Endothelial cell of umbilical vein (primary cell): Measurements from ENCODE around the gene SH3TC2. TPM values are rescaled to one million over a fixed set of nuclear protein-coding genes. Genes with fewer than 3 reads are reported as not detected.

Experiments
- BruUV-seq: library from RNA; stranded (reverse); fragments of 400-500 nt; replicated peaks from 2 replicates; lab custom pipeline; 2021; lab: Mats Ljungman, UMichigan
- CTCF ChIA-PET: fragments of 300-600, 350-600 bp; sonication (Branson Sonifier 250); formaldehyde crosslinking; loops from one replicate; lab custom pipeline; 2021; ENCODE audit warnings: antibody characterized with exemption, inconsistent platforms; lab: Charles Lee
- POLR2A ChIA-PET: fragments of 300-600, 350-600 bp; sonication (Branson Sonifier 250); formaldehyde crosslinking; loops from one replicate; lab custom pipeline; 2021; ENCODE audit warnings: antibody characterized with exemption, inconsistent platforms; lab: Charles Lee
- DNase-seq: peaks from one replicate; pipeline ENCODE4 v3.0.0-alpha.2; 2011; ENCODE audit warnings: low read depth, low spot score
- FAIRE-seq: peaks from 2 replicates; lab custom pipeline; 2011; peaks lifted over from hg19 to GRCh38; lab: Jason Lieb, UNC
- H2AFZ ChIP-seq: 2 replicates; pipeline ENCODE4 v1.6.0; 2012; ENCODE audit warnings: low read depth, low read length, control low read depth, inconsistent platforms
- H3K27ac ChIP-seq: 2 replicates; pipeline ENCODE4 v1.5.1; 2011; ENCODE audit warnings: low read depth, mild to moderate bottlenecking, control low read depth, low read length, moderate library complexity; ENCODE audit not compliant: insufficient read depth
- H3K27me3 ChIP-seq, 2 experiments: 2 replicates each; pipeline versions ENCODE4 v1.6.0 to v1.6.1; 2011; ENCODE audit warnings: low read length in 2 of 2, mixed read lengths in 1 of 2; ENCODE audit not compliant: control insufficient read depth in 2 of 2, insufficient read depth in 2 of 2
- H3K36me3 ChIP-seq, 2 experiments: 2 replicates in 1 of 2; 3 replicates in 1 of 2; pipeline ENCODE4 v1.5.1; 2011; ENCODE audit warnings: low read length in 2 of 2, mild to moderate bottlenecking in 1 of 2, moderate library complexity in 1 of 2; ENCODE audit not compliant: control insufficient read depth in 2 of 2, insufficient read depth in 2 of 2; ENCODE audit errors: extremely low read depth in 1 of 2
- H3K4me1 ChIP-seq: 3 replicates; pipeline ENCODE4 v1.5.1; 2011; ENCODE audit warnings: mild to moderate bottlenecking, low read length; ENCODE audit not compliant: control insufficient read depth, insufficient read depth; ENCODE audit errors: extremely low read depth
- H3K4me2 ChIP-seq: 2 replicates; pipeline ENCODE4 v1.6.1; 2011; ENCODE audit warnings: low read length, control low read depth, mixed read lengths; ENCODE audit not compliant: insufficient read depth
- H3K4me3 ChIP-seq, 3 experiments: fragments of 200-600 bp in 1 of 3; sonication (generic), shearing (Covaris generic) in 1 of 3; replicated peaks in 1 of 3; 2 replicates each; pipeline ENCODE4 v1.5.1; 2011 to 2016; ENCODE audit warnings: control low read depth in 3 of 3, low read length in 3 of 3, mild to moderate bottlenecking in 2 of 3, inconsistent platforms in 1 of 3, low read depth in 1 of 3, moderate library complexity in 1 of 3; ENCODE audit not compliant: insufficient read depth in 1 of 3
- H3K79me2 ChIP-seq: 2 replicates; pipeline ENCODE4 v1.6.0; 2012; ENCODE audit warnings: low read length, inconsistent platforms; ENCODE audit not compliant: control insufficient read depth, insufficient read depth
- H3K9ac ChIP-seq: replicated peaks from 2 replicates; pipeline ENCODE3; 2011; ENCODE audit warnings: low read length, control low read depth; ENCODE audit not compliant: insufficient read depth; ENCODE audit errors: extremely low read depth
- H3K9me1 ChIP-seq: replicated peaks from 3 replicates; pipeline ENCODE4 v1.6.0; 2011; ENCODE audit warnings: mild to moderate bottlenecking, low read length; ENCODE audit not compliant: control insufficient read depth, insufficient read depth; ENCODE audit errors: extremely low read depth
- H3K9me3 ChIP-seq: replicated peaks from 2 replicates; pipeline ENCODE4 v1.5.1; 2012; ENCODE audit warnings: low read length, inconsistent platforms; ENCODE audit not compliant: control insufficient read depth, insufficient read depth
- H4K20me1 ChIP-seq: replicated peaks from 2 replicates; pipeline ENCODE3; 2011; ENCODE audit warnings: mild to moderate bottlenecking, low read length; ENCODE audit not compliant: control insufficient read depth, insufficient read depth; ENCODE audit errors: extremely low read depth
- EZH2 ChIP-seq: IDR thresholded peaks from 2 replicates; pipeline ENCODE4 v1.6.1; 2012; ENCODE audit warnings: borderline replicate concordance, low read depth, mild to moderate bottlenecking, moderate library complexity, low read length, inconsistent platforms; ENCODE audit not compliant: severe bottlenecking
- FOS ChIP-seq: IDR thresholded peaks from 2 replicates; pipeline ENCODE4 v1.6.1; 2011; ENCODE audit warnings: mild to moderate bottlenecking, low read length, moderate library complexity, borderline replicate concordance; ENCODE audit not compliant: insufficient read depth
- GATA2 ChIP-seq: IDR thresholded peaks from 2 replicates; pipeline ENCODE4 v1.7.0; 2011; ENCODE audit warnings: low read depth, mild to moderate bottlenecking, moderate library complexity, mixed read lengths, low read length; ENCODE audit not compliant: insufficient read length, insufficient read depth
- JUN ChIP-seq: IDR thresholded peaks from 2 replicates; pipeline ENCODE4 v1.6.1; 2011; ENCODE audit warnings: borderline replicate concordance, low read depth; ENCODE audit not compliant: insufficient read length, insufficient read depth
- MAX ChIP-seq: IDR thresholded peaks from 2 replicates; pipeline ENCODE4 v1.6.1; 2011; ENCODE audit not compliant: insufficient read depth, insufficient read length
- MYC ChIP-seq: IDR thresholded peaks from one replicate; pipeline ENCODE4 v1.6.1; 2011; ENCODE audit warnings: mild to moderate bottlenecking, low read depth, low read length
- POLR2A ChIP-seq: IDR thresholded peaks from 2 replicates; pipeline ENCODE4 v1.6.1; 2012; ENCODE audit warnings: low read depth, mild to moderate bottlenecking, control low read depth, low read length
- POLR2AphosphoS5 ChIP-seq: IDR thresholded peaks from 2 replicates; pipeline ENCODE4 v1.6.1; 2012; ENCODE audit warnings: low read depth, mild to moderate bottlenecking, control low read depth, low read length, moderate library complexity; ENCODE audit not compliant: insufficient read depth
- dilution Hi-C: fragments of 300-500 bp; cut with MboI; formaldehyde crosslinking; loops from one replicate; pipeline ENCODE4 v1.15.0; 2019; ENCODE audit warnings: low sequenced_read_pairs; ENCODE audit not compliant: extremely low pct_ligation_motif_present
- intact Hi-C: fragments of 100-400 bp; cut with micrococcal nuclease; formaldehyde crosslinking; loops from one replicate; pipeline ENCODE4 v1.10.0; 2022
- polyA plus RNA-seq, 4 experiments: library from polyadenylated mRNA; depleted of rRNA in 3 of 4; stranded (reverse) in 3 of 4; unstranded in 1 of 4; fragments of >200 nt; gene quantifications; 2 replicates each; pipeline versions ENCODE4 v1.2.1 to v1.2.3, GENCODE V29; 2011 to 2012; ENCODE audit warnings: missing spikeins in 1 of 4
- total RNA-seq: library from RNA; stranded (reverse); gene quantifications from 2 replicates; pipeline ENCODE4 v1.2.3, GENCODE V29; 2021
- TF ChIP-seq, protein P1 (sequence below), 2 donors: IDR thresholded peaks; 1 replicate in 1 of 2; 2 replicates in 1 of 2; pipeline ENCODE4 v1.5.1; 2011; ENCODE audit warnings: low read length in 2 of 2, mild to moderate bottlenecking in 2 of 2, moderate library complexity in 2 of 2, control low read depth in 1 of 2, inconsistent platforms in 1 of 2, low read depth in 1 of 2; ENCODE audit not compliant: insufficient read depth in 1 of 2; ENCODE audit errors: extremely low read depth in 1 of 2

Gene SH3TC2
- total and polyA plus RNA-seq, 2 donors (not counting 3 experiments of a cell fraction or from before 2014, with no cell fraction given), result 0.91 to 4.3 TPM

- TF ChIP-seq, protein P1, sequence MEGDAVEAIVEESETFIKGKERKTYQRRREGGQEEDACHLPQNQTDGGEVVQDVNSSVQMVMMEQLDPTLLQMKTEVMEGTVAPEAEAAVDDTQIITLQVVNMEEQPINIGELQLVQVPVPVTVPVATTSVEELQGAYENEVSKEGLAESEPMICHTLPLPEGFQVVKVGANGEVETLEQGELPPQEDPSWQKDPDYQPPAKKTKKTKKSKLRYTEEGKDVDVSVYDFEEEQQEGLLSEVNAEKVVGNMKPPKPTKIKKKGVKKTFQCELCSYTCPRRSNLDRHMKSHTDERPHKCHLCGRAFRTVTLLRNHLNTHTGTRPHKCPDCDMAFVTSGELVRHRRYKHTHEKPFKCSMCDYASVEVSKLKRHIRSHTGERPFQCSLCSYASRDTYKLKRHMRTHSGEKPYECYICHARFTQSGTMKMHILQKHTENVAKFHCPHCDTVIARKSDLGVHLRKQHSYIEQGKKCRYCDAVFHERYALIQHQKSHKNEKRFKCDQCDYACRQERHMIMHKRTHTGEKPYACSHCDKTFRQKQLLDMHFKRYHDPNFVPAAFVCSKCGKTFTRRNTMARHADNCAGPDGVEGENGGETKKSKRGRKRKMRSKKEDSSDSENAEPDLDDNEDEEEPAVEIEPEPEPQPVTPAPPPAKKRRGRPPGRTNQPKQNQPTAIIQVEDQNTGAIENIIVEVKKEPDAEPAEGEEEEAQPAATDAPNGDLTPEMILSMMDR (IDR thresholded peaks at IDR 0.05; ENCODE audit: extremely low read depth in 1 of 2, insufficient read depth in 1 of 2, low read depth in 1 of 2, low read length in 2 of 2), result no peak
- TF ChIP-seq EZH2 (no peak), MYC (no peak), MAX (no peak), FOS (no peak), POLR2AphosphoS5 (no peak), GATA2 (no peak), POLR2A (no peak), JUN (no peak)
- no peaks in the 10 kb centered on the region for H3K36me3 ChIP-seq
- no peaks in the 10 kb centered on the region for H3K9me3 ChIP-seq
- H3K4me3 ChIP-seq, result no peak overlapping the region
- no peak overlapping the region for H3K4me2 ChIP-seq
- H2AFZ ChIP-seq, result no peak overlapping the region
- no TSS peak for BruUV-seq
- ChIA-PET POLR2A (no interaction called here), CTCF (interaction anchor here (0.7 to 3.3 kb wide), 7 partner anchors 9 to 228 kb away, joined by 3 to 31 read pairs (median 10); no protein-coding TSS in a partner anchor)
- H3K27me3 ChIP-seq, result no peaks in the 10 kb centered on the region
- intact Hi-C loops, result loop anchor here (1.0 kb wide), 1 partner anchor 17 kb away; no protein-coding TSS in a partner anchor
- dilution Hi-C loops, result no loop called here
- H3K27ac ChIP-seq, result no peak overlapping the region
- FAIRE-seq (no peak), DNase-seq (no peak)
- no peaks in the 10 kb centered on the region for H4K20me1 ChIP-seq
- no peak overlapping the region for H3K9ac ChIP-seq
- H3K79me2 ChIP-seq, result no peaks in the 10 kb centered on the region
- peaks cover 19% of the 10 kb centered on the region for H3K4me1 ChIP-seq
- H3K9me1 ChIP-seq, result no peaks in the 10 kb centered on the region
Observed at GRCh38 chr5:148966938-148967337, 95.9 kb downstream of the SH3TC2 start.
